Stimulated activated CD8-positive, alpha-beta memory T cell treated with anti-CD3 and anti-CD28 coated beads, Interleukin-4, amount 100 ng/mL, for 4 hours (primary cell): ENCODE data around the gene TRIO.

Source experiments
- DNase-seq, 2 donors: peaks; one replicate each; pipeline ENCODE4 v3.0.0-alpha.2; 2020; ENCODE audit warnings: low read depth in 2 of 2, low spot score in 1 of 2

The TRIO gene

GRCh38 chr5:14351845-14352712, 208.9 kb downstream of the TRIO start:
- peak; percentile 16 to 35 for DNase-seq

GRCh38 chr5:14353726-14354474, 210.8 kb downstream of the TRIO start:
- no peak for DNase-seq

- DNase-seq, result no peak
Observed at GRCh38 chr5:14355391-14355790, 212.2 kb downstream of the TRIO start.

- no peak for DNase-seq
Observed at GRCh38 chr5:14356305-14356704, 213.2 kb downstream of the TRIO start.

- DNase-seq, result no peak
Observed at GRCh38 chr5:14357441-14357840, 214.3 kb downstream of the TRIO start.

GRCh38 chr5:14357851-14358250, 214.7 kb downstream of the TRIO start:
- DNase-seq, result no peak

GRCh38 chr5:14358536-14358935, 215.4 kb downstream of the TRIO start:
- DNase-seq, result no peak

- no peak for DNase-seq
Observed at GRCh38 chr5:14359069-14360043, 216.2 kb downstream of the TRIO start.

GRCh38 chr5:14362491-14362890, 219.3 kb downstream of the TRIO start:
- DNase-seq, result no peak

- DNase-seq, result no peak
Observed at GRCh38 chr5:14364096-14364495, 221.0 kb downstream of the TRIO start.

GRCh38 chr5:14364576-14365472, 221.7 kb downstream of the TRIO start:
- DNase-seq, result no peak

GRCh38 chr5:14365831-14366430, 222.8 kb downstream of the TRIO start:
- DNase-seq, result no peak

- no peak for DNase-seq
Observed at GRCh38 chr5:14366763-14367162, 223.6 kb downstream of the TRIO start.

- no peak for DNase-seq
Observed at GRCh38 chr5:14367364-14367763, 224.2 kb downstream of the TRIO start.

- no peak for DNase-seq
Observed at GRCh38 chr5:14369780-14370179, 226.6 kb downstream of the TRIO start.

GRCh38 chr5:14370386-14370785, 227.2 kb downstream of the TRIO start:
- no peak for DNase-seq

- DNase-seq, result no peak
Observed at GRCh38 chr5:14373685-14374084, 230.5 kb downstream of the TRIO start.

GRCh38 chr5:14374100-14374499, 231.0 kb downstream of the TRIO start:
- no peak for DNase-seq

GRCh38 chr5:14376789-14377188, 233.6 kb downstream of the TRIO start:
- DNase-seq, result no peak
